Measurements from ENCODE around the gene BRD4. TPM values are rescaled to one million over a fixed set of nuclear protein-coding genes. Genes with fewer than 3 reads are reported as not detected.

Gene BRD4
- total RNA-seq, 4 donors from 2014 or later, result 5.6 to 156 (median 16.6) TPM

GRCh38 chr19:15238639-15239155, 93.6 kb downstream of the BRD4 start:
- no peak for TF ChIP-seq POLR2A (IDR thresholded peaks at IDR 0.05)
- TF ChIP-seq CTCF (IDR thresholded peaks at IDR 0.05), result no peak
- Histone ChIP-seq H3K36me3 (no peaks in the 10 kb centered on the region), H3K27me3 (no peaks in the 10 kb centered on the region), H3K9me3 (no peaks in the 10 kb centered on the region), H3K27ac (no peak overlapping the region), H3K4me3 (no peak overlapping the region), H3K4me1 (no peaks in the 10 kb centered on the region)
- DNase-seq, result no peak
- intact Hi-C loops (cut with DNase I; ENCODE audit: low total_unique reads), result no loop called here

GRCh38 chr19:15237759-15238638, 94.3 kb downstream of the BRD4 start:
- H3K27ac ChIP-seq, result no peak overlapping the region
- H3K4me1 ChIP-seq, result no peaks in the 10 kb centered on the region
- TF ChIP-seq CTCF (IDR thresholded peaks at IDR 0.05) (no peak), POLR2A (IDR thresholded peaks at IDR 0.05) (no peak)
- no peaks in the 10 kb centered on the region for H3K36me3 ChIP-seq
- intact Hi-C loops (cut with DNase I; ENCODE audit: low total_unique reads), result no loop called here
- DNase-seq, result no peak
- H3K9me3 ChIP-seq, result no peaks in the 10 kb centered on the region
- no peaks in the 10 kb centered on the region for H3K27me3 ChIP-seq
- H3K4me3 ChIP-seq, result no peak overlapping the region

GRCh38 chr19:15236886-15237285, 95.5 kb downstream of the BRD4 start:
- Histone ChIP-seq H3K36me3 (no peaks in the 10 kb centered on the region), H3K9me3 (no peaks in the 10 kb centered on the region), H3K27me3 (no peaks in the 10 kb centered on the region), H3K27ac (no peak overlapping the region), H3K4me3 (no peak overlapping the region), H3K4me1 (no peaks in the 10 kb centered on the region)
- TF ChIP-seq CTCF (IDR thresholded peaks at IDR 0.05) (no peak), POLR2A (IDR thresholded peaks at IDR 0.05) (no peak)
- intact Hi-C loops (cut with DNase I; ENCODE audit: low total_unique reads), result no loop called here
- DNase-seq, result no peak

DNA sequence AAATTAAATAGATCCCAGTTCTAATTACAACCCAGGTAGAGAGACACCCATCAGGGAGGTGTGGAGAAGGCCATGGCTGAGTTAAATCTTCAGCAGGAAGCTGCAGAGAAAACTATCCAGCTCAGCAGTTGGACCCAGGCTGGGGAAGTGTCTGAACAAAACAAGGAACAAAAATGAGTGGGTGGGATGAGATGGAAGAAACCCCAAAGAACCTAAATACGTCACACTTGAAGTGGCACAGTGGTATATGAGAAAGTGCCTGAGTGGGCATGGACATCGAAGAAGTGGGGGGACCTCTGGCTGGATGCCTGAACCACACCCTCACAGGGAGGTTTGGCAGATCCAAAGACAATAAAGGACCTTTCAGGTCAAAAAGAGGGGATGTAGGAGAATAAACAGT, 96.6 kb downstream of the BRD4 start:
- Histone ChIP-seq H3K9me3 (no peaks in the 10 kb centered on the region), H3K4me3 (no peak overlapping the region), H3K27me3 (no peaks in the 10 kb centered on the region), H3K36me3 (no peaks in the 10 kb centered on the region), H3K4me1 (no peaks in the 10 kb centered on the region), H3K27ac (no peak overlapping the region)
- DNase-seq, result no peak
- intact Hi-C loops (cut with DNase I; ENCODE audit: low total_unique reads), result no loop called here
- TF ChIP-seq POLR2A (IDR thresholded peaks at IDR 0.05) (no peak), CTCF (IDR thresholded peaks at IDR 0.05) (no peak)

GRCh38 chr19:15234431-15235130, 97.8 kb downstream of the BRD4 start:
- DNase-seq, result no peak
- no peak for TF ChIP-seq CTCF (IDR thresholded peaks at IDR 0.05)
- TF ChIP-seq POLR2A (IDR thresholded peaks at IDR 0.05), result no peak
- no peak overlapping the region for H3K27ac ChIP-seq
- no peak overlapping the region for H3K4me3 ChIP-seq
- intact Hi-C loops (cut with DNase I; ENCODE audit: low total_unique reads), result no loop called here
- no peaks in the 10 kb centered on the region for H3K27me3 ChIP-seq
- H3K36me3 ChIP-seq, result no peaks in the 10 kb centered on the region
- no peaks in the 10 kb centered on the region for H3K9me3 ChIP-seq
- H3K4me1 ChIP-seq, result no peaks in the 10 kb centered on the region
